Esophagus muscularis mucosa (tissue), 4 donors: Measurements from ENCODE around the gene PPL. TPM values are rescaled to one million over a fixed set of nuclear protein-coding genes. Genes with fewer than 3 reads are reported as not detected.

ENCODE experiments used
- DNase-seq: peaks from one replicate; pipeline ENCODE4 v3.0.0-alpha.2; 2017; ENCODE audit errors: extremely low spot score
- H3K27ac ChIP-seq, 4 donors: fragments of 200-600 bp; sonication (generic); replicated peaks in 1 of 4; 1 replicate in 3 of 4; 2 replicates in 1 of 4; pipeline ENCODE4 v1.5.1; 2016 to 2019; ENCODE audit warnings: mild to moderate bottlenecking in 1 of 4
- H3K27me3 ChIP-seq, 4 donors: fragments of 200-600 bp; sonication (generic); one replicate each; pipeline versions ENCODE4 v1.5.1 to v1.6.0; 2016 to 2019
- H3K36me3 ChIP-seq, 4 donors: fragments of 200-600 bp; sonication (generic); one replicate each; pipeline ENCODE4 v1.5.1; 2016 to 2019
- H3K4me1 ChIP-seq, 4 donors: fragments of 200-600 bp; sonication (generic); one replicate each; pipeline ENCODE4 v1.5.1; 2016 to 2019
- H3K4me3 ChIP-seq, 4 donors: fragments of 200-600 bp; sonication (generic); 1 replicate in 2 of 4; 2 replicates in 2 of 4; pipeline ENCODE4 v1.5.1; 2016 to 2019; ENCODE audit warnings: mild to moderate bottlenecking in 4 of 4, moderate library complexity in 1 of 4
- H3K9me3 ChIP-seq, 4 donors: fragments of 200-600 bp; sonication (generic); 1 replicate in 3 of 4; 2 replicates in 1 of 4; pipeline ENCODE4 v1.5.1; 2016 to 2019
- EP300 ChIP-seq: sonication (generic); formaldehyde crosslinking; IDR thresholded peaks from one replicate; pipeline ENCODE4 v1.6.1; 2017; ENCODE audit warnings: antibody characterized with exemption
- POLR2A ChIP-seq: fragments of 450-650 bp; IDR thresholded peaks from one replicate; pipeline ENCODE4 v1.6.1; 2017; ENCODE audit warnings: antibody characterized with exemption, moderate library complexity, mild to moderate bottlenecking, low read depth
- POLR2AphosphoS5 ChIP-seq, 2 donors: sonication (generic); formaldehyde crosslinking; IDR thresholded peaks; one replicate each; pipeline ENCODE4 v1.6.1; 2017; ENCODE audit warnings: antibody characterized with exemption in 2 of 2
- WGBS: methylation state at CpG from one replicate; pipeline ENCODE4 v1.1.5; 2018; 5-methylcytosine and 5-hydroxymethylcytosine counted together
- intact Hi-C: fragments of 100-400 bp; cut with DNase I; formaldehyde crosslinking; loops from one replicate; pipeline ENCODE4 v1.15.1; 2023
- total RNA-seq, 4 donors: library from RNA; depleted of rRNA; stranded (reverse); fragments of >200 nt; gene quantifications; one replicate each; pipeline versions ENCODE4 v1.1.0 to v1.2.1, GENCODE V29; 2016
- TF ChIP-seq, protein P1 (sequence below), 3 experiments: fragments of 200-600 bp in 2 of 3; fragments of 450-650 bp in 1 of 3; sonication (generic) in 2 of 3; IDR thresholded peaks; one replicate each; pipeline ENCODE4 v1.5.1; 2017 to 2019; ENCODE audit warnings: antibody characterized with exemption in 3 of 3, mild to moderate bottlenecking in 2 of 3, moderate library complexity in 1 of 3

PPL gene
- total RNA-seq, 4 donors from 2014 or later: 36.3 to 78.4 (median 57.4) TPM

- intact Hi-C loops: no loop called here
- TF ChIP-seq, protein P1, sequence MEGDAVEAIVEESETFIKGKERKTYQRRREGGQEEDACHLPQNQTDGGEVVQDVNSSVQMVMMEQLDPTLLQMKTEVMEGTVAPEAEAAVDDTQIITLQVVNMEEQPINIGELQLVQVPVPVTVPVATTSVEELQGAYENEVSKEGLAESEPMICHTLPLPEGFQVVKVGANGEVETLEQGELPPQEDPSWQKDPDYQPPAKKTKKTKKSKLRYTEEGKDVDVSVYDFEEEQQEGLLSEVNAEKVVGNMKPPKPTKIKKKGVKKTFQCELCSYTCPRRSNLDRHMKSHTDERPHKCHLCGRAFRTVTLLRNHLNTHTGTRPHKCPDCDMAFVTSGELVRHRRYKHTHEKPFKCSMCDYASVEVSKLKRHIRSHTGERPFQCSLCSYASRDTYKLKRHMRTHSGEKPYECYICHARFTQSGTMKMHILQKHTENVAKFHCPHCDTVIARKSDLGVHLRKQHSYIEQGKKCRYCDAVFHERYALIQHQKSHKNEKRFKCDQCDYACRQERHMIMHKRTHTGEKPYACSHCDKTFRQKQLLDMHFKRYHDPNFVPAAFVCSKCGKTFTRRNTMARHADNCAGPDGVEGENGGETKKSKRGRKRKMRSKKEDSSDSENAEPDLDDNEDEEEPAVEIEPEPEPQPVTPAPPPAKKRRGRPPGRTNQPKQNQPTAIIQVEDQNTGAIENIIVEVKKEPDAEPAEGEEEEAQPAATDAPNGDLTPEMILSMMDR (IDR thresholded peaks at IDR 0.05): no peak
- TF ChIP-seq POLR2AphosphoS5 (IDR thresholded peaks at IDR 0.05): no peak
- TF ChIP-seq POLR2A: no peak
- no peak for TF ChIP-seq EP300
- Histone ChIP-seq H3K27me3 (no peaks in the 10 kb centered on the region), H3K27ac (no peak overlapping the region), H3K4me1 (peaks cover 0 to 2% (median under 1%) of the 10 kb centered on the region in 4 donors), H3K36me3 (no peaks in the 10 kb centered on the region), H3K9me3 (no peaks in the 10 kb centered on the region), H3K4me3 (no peak overlapping the region)
- no peak for DNase-seq
- 85% methylated on average over 4 of the region's 5 CpGs for WGBS
Measured at GRCh38 chr16:4976611-4977145, 39.7 kb upstream of the PPL start.

DNA sequence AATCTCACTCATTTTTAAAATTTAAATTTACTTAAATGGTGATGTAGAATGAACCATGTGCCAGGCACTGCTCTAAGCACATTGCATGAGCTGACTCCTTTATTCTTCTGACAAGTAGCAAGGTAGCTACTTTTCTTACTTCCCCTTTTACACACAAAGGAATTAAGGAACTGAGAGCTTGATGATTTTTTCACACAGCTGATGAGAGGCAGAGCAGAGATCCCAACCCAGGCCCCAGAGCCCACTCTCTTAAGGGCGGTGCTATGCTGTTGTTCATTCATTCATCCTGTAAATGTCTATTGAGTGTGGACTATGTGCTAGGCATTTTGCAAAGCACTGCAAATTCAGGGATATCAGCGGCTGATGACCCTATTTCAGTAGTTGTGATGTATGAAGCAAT is 39.1 kb upstream of the PPL start:
- no peaks in the 10 kb centered on the region for H3K36me3 ChIP-seq
- H3K4me1 ChIP-seq: no peaks in the 10 kb centered on the region
- H3K27me3 ChIP-seq: no peaks in the 10 kb centered on the region
- intact Hi-C loops: no loop called here
- TF ChIP-seq, protein P1 (IDR thresholded peaks at IDR 0.05): no peak
- no peak for TF ChIP-seq EP300
- no peak for TF ChIP-seq POLR2A
- no peak for TF ChIP-seq POLR2AphosphoS5 (IDR thresholded peaks at IDR 0.05)
- H3K4me3 ChIP-seq: no peak overlapping the region
- WGBS: 74% methylated on average over 2 of the region's 2 CpGs
- no peak overlapping the region for H3K27ac ChIP-seq
- DNase-seq: no peak
- H3K9me3 ChIP-seq: no peaks in the 10 kb centered on the region

- Histone ChIP-seq H3K9me3 (no peaks in the 10 kb centered on the region), H3K4me1 (no peaks in the 10 kb centered on the region), H3K27ac (no peak overlapping the region), H3K4me3 (no peak overlapping the region), H3K36me3 (no peaks in the 10 kb centered on the region), H3K27me3 (no peaks in the 10 kb centered on the region)
- intact Hi-C loops: no loop called here
- no peak for TF ChIP-seq POLR2A
- no peak for TF ChIP-seq EP300
- TF ChIP-seq, protein P1 (IDR thresholded peaks at IDR 0.05): no peak
- no peak for TF ChIP-seq POLR2AphosphoS5 (IDR thresholded peaks at IDR 0.05)
- WGBS: 17% methylated on average over 6 of the region's 8 CpGs
- DNase-seq: no peak
Measured at GRCh38 chr16:4972938-4973587, 36.1 kb upstream of the PPL start.

DNA sequence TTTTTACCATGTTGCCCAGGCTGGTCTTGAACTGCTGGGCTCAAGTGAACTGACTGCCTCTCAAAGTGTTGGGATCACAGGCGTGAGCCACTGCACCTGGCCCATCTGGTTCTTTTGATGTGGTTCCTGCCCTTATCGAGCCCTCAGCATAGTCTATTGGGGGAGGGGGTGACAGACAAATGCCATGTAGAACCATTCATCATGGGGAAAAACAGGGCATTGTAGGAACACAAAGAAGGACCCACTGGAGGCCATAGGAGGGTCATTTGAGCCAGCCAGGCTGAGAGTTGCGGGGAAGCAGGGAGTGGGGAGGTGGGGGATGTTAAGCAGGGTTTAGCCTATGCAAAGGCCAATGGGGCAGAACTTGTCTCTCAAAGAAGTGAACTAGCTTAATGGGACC is 33.1 kb upstream of the PPL start:
- WGBS: 65% methylated on average over 3 of the region's 3 CpGs
- H3K4me1 ChIP-seq: no peaks in the 10 kb centered on the region
- no peak for DNase-seq
- H3K27ac ChIP-seq: no peak overlapping the region
- TF ChIP-seq EP300: no peak
- no peak for TF ChIP-seq POLR2A
- TF ChIP-seq, protein P1 (IDR thresholded peaks at IDR 0.05): no peak
- TF ChIP-seq POLR2AphosphoS5 (IDR thresholded peaks at IDR 0.05): no peak
- H3K27me3 ChIP-seq: no peaks in the 10 kb centered on the region
- intact Hi-C loops: no loop called here
- H3K4me3 ChIP-seq: no peak overlapping the region
- H3K36me3 ChIP-seq: no peaks in the 10 kb centered on the region
- H3K9me3 ChIP-seq: no peaks in the 10 kb centered on the region
